ENCODE results near the gene ARHGEF12. TPM values are rescaled to one million over a fixed set of nuclear protein-coding genes. Genes with fewer than 3 reads are reported as not detected.

The ARHGEF12 gene
- total and polyA plus RNA-seq, 3 experiments from 2014 or later = 4.6 to 31.0 (median 30.1) TPM

Other genes with a start within 250 kb of the ARHGEF12 start
- not detected for gene TRIM29, start 198.3 kb upstream of the ARHGEF12 start, total RNA-seq
- gene TRIM29, start 198.3 kb upstream of the ARHGEF12 start, polyA plus RNA-seq = not detected
- gene OAF, start 125.4 kb upstream of the ARHGEF12 start, total RNA-seq = 1 to 10 TPM; 3.0 to 3.4 TPM
- gene OAF, start 125.4 kb upstream of the ARHGEF12 start, polyA plus RNA-seq = 2.6 TPM
- not detected for gene POU2F3, start 96.3 kb upstream of the ARHGEF12 start, total RNA-seq
- not detected for gene POU2F3, start 96.3 kb upstream of the ARHGEF12 start, polyA plus RNA-seq
- gene TLCD5, start 11.1 kb upstream of the ARHGEF12 start, total RNA-seq = 1 to 10 TPM; 1.5 to 1.7 TPM
- 0.16 TPM for gene TLCD5, start 11.1 kb upstream of the ARHGEF12 start, polyA plus RNA-seq
- gene GRIK4, start 175.3 kb downstream of the ARHGEF12 start, total RNA-seq = under 1 TPM in 1 of 2 experiments, not detected in 1; 0.07 TPM
- not detected for gene GRIK4, start 175.3 kb downstream of the ARHGEF12 start, polyA plus RNA-seq

All from CD8-positive, alpha-beta memory T cell (primary cell).